HG03103 (cell line): ENCODE measurements around the gene PI4KB.
"Not testable (repeated sequence)": the region's sequence is repeated elsewhere in the genome, so short reads cannot be mapped to it uniquely, and the experiment has no call there.

ENCODE experiments used
- ATAC-seq: cut with Tn5 transposase; IDR thresholded peaks from one replicate; pipeline ENCODE4 v1.9.1; 2021; ENCODE audit warnings: low read depth; ENCODE audit not compliant: unreplicated experiment

Gene PI4KB

GRCh38 chr1:151281969-151282882, 45.0 kb downstream of the PI4KB start, which contains the start of gene ZNF687:
ZNF687 (plus strand) TSS chr1:151282299; CDS start chr1:151286292, 3,993 bp downstream.
- ATAC-seq, result peak; percentile 76

- peak; percentile 29 for ATAC-seq
Observed at GRCh38 chr1:151281225-151281968, 45.8 kb downstream of the PI4KB start.

DNA sequence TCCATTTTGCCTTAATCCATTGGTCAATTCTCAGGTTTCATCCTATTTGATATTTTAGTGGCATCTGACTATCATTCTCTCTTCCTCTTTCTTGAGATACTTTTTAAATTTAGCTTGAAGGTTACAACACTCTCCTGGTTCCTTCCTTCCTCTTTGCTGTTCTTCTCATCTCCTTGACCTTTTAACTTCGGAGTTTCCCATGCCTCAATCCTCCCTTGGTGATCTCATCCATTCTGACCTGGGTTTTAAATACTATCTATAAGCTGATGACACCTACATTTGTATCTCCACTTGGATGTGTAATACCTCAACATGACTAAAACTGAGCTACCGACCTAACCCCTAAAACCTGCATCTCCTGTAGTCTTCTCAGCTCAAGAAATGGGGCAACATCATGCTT, 50.0 kb downstream of the PI4KB start:
- ATAC-seq, result no peak

- not testable (repeated sequence) for ATAC-seq
Observed at GRCh38 chr1:151275341-151275740, 51.9 kb downstream of the PI4KB start.

DNA sequence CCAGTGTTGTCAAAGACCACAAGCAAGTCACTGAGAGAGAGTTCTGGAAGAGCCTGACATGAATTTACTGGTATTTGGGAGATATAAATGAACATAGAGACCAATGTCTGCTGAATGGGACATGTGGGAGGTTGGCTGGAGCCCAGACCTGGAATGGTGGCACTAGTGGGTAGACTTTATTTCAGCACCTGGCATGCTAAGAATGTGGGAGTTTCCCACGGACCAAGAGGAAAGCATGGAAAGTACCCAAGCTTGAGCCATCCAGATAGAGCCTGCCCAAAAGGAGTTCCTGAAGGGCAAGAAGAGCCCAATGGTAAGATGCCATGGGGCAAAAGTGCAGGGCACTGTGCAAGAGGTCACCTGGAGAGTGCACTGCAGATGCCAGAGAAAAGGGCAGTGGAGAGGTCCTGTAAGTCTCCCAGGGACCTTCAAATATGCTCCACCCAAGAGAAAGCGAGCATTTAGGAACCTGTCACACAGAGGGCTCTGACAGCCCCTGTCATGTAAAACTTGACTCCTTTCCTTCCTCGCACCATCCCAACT, 53.2 kb downstream of the PI4KB start:
- ATAC-seq, result no peak

DNA sequence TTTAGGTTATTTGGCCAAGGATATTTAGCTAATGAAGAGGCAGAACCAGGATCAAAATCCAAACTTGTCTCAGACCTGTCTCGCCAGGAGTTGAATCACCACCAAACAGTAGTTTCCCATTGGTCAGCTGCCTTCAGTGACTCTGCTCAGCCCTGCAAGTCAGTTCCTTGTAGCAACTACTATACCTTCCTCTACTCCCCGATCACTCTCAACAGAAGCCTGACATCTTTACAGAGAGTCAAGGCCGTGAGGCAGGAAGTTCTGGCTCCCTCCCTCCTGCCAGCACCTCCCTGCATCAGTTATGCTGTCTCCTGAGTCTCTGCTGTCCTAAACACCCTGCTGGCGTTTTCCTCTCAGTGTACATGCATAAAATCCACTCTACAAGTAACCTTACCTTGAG, 59.5 kb downstream of the PI4KB start:
- ATAC-seq, result no peak

DNA sequence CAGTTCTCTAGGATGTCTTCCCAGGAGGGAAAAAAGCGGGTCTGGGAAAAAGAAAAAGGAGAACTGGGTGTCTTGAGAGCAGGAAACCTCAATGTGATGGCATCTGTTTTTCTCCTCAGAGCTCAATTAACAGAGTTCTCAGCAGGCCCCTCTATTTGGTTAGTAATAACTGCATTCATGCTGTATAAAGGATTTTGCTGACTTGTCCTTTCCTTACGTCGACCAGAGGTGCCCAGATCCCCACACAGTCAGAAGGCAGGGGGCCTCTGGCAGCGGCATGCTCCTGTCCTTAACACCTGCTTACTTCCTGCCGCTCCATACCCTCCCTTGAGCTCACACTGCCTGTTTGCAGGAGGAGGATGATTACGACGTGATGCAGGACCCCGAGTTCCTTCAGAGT, 60.4 kb downstream of the PI4KB start:
- ATAC-seq, result no peak

DNA sequence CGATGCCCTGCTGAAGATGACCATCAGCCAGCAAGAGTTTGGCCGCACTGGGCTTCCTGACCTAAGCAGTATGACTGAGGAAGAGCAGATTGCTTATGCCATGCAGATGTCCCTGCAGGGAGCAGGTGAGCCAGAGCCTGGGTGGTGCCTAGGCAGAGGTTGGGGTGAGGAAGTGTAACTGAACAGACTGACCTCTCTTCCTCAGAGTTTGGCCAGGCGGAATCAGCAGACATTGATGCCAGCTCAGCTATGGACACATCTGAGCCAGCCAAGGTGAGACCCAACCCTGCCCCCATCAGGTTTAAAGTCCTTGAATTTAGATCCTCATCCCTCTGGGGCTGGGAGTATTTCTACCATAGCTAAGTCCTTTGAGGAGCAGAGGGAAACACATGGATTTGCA, 60.9 kb downstream of the PI4KB start:
- no peak for ATAC-seq

- ATAC-seq, result no peak
Observed at GRCh38 chr1:151265446-151266236, 61.6 kb downstream of the PI4KB start.

- ATAC-seq, result no peak
Observed at GRCh38 chr1:151259351-151259750, 67.9 kb downstream of the PI4KB start.

DNA sequence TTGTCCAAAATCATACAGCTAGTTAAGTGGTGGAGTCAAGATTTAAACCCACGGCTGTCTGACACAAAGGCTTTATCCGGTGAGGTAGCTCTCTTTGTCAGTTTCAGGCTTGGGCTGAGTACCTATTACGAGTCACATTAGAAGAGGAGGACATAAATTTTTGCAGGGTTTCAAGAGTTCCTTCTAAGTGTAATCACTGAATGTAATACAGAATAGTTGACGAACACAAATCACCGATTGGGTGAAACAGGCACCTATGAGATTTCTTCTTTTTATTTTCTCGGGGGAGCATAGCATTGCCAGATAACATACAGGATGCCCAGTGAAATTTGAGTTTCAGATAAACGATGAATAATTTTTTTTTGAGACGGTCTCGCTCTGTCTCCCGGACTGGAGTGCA, 71.8 kb downstream of the PI4KB start:
- ATAC-seq, result no peak

DNA sequence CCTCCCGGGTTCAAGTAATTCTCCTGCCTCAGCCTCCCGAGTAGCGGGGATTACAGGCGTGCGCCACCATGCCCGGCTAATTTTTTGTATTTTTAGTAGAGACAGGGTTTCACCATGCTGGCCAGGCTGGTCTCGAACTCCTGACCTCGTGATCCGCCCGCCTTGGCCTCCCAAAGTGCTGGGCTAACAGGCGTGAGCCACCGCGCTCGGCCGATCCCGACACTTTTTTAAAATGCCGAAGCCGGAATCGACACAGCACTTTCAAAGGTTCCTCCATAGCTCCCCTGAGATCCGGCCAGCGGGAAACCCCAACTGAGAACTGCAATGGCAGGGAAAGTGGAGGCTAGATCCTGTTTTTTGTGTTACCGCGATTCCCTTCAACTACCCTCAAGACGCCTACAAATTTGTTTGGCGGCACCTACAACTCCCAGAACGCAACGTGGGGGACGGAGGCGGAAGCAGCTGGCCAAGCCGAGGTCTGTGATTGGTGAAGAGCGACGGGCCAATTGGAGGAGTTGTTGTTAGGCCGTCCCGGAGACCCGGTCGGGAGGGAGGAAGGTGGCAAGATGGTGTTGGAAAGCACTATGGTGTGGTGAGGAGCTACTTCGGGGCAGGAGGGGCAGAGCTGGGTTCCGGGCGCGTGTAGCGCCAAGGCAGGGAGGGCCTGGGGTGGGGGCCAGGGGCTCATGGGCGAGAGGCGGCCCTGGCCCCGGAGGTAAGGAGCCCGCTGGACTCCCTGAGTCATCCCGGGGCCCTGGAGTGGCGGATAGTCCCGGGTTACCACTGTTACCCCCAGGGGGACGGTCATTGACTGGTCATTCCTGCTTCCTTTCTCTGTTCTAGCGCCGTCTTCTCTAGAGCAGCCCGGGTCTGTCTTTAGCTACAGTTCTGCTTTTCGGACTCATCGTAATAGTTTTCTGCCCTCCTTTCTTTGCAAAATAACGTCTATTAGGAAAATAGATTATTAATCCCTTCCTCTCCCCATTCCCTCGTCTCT, 72.7 kb downstream of the PI4KB start, which contains the start of gene PSMD4:
TSS of gene PSMD4 (plus strand) at position 518 of the 997 bp plus-strand sequence. CDS start at position 567, 49 bp downstream.
- peak; percentile 84 for ATAC-seq

DNA sequence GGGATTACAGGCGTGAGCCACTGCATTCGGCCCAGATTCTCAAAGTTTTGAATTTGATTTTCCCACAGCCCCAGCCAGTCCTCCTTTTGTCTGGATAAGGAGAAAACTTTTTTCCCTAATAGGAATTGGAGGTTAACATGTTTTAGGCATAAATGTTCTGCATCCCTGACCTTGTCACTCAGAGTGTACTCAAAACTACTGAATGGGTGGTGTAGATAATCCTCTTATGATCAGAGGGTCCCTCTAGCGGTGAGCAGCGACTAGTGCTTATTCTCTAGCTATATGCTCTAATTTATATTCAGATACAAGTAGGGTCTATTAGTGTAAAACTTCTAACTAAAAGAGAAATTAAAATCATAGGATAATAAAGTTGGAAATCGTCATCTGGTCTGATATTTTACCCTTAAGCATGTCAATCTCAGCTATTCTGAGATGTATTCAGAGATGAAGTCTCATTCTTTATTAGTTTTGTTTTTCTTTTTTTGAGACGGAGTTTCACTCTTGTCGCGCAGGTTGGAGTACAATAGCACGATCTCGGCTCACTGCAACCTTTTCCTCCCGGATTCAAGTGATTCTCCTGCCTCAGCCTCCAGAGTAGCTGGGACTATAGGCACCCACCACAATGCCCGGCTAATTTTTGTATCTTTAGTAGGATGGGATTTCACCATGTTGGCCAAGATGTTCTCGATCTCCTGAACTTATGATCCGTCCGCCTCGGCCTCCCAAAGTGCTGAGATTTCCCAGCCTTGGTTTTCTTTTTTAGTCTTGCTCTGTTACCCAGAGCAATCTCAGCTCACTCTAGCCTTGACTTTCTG, 75.4 kb downstream of the PI4KB start:
- no peak for ATAC-seq

GRCh38 chr1:151246786-151247185, 80.4 kb downstream of the PI4KB start:
- no peak for ATAC-seq

DNA sequence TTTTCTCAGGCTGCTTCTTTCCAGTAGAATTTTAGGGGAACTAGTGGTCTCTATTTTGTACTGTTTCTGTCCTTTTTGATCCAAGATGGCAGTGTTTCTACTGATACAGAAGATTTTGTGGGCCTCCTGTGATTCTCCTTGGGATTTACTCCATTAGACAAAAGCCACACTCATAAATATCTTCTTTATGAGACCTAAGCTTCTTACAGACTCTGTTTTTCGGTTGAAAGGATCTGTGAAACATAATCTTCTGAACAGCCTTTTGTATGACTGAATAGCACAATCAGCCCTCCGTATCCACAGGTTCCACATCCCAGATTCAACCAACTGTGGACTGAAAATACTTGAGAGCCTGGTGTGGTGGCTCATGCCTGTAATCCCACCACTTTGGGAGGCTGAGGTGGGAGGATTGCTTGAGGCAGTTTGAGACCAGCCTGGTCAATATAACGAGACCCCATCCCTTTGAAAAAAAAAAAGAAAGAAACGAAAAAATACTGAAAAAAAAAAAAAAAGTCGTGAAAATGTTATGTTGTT, 83.5 kb downstream of the PI4KB start:
- no peak for ATAC-seq

DNA sequence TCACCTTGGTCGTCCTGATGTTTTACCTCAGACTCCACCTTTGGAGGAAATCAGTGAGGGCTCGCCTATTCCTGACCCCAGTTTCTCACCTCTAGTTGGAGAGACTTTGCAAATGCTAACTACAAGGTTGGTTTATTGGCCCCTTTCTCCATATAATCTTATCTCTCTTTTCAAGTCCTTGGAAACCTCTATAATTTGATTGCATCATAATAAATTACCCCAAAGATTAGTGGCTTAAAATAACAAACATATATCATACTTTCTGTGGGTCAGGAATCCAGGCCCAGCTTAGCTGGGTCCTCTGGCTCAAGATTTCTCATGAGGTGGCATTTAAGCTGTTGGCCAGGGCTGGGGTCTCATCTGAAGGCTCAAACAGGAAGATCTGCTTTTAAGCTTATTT, 84.8 kb downstream of the PI4KB start:
- no peak for ATAC-seq
